NB4 (cell line): ENCODE measurements around the gene MRRF.
A peak's percentile ranks its signal among the peaks of the same experiment; 100 is the strongest.

Experiments
- DNase-seq: peaks from one replicate; pipeline ENCODE4 v3.0.0; 2010; ENCODE audit warnings: low read depth
- H3K4me3 ChIP-seq: one replicate; pipeline ENCODE4 v1.5.1; 2011; ENCODE audit warnings: mild to moderate bottlenecking, low read depth, low read length, moderate library complexity
- MYC ChIP-seq: IDR thresholded peaks from 2 replicates; pipeline ENCODE4 v1.6.1; 2011; ENCODE audit warnings: low read depth, low read length
- POLR2A ChIP-seq: IDR thresholded peaks from 2 replicates; pipeline ENCODE4 v1.6.1; 2011; ENCODE audit warnings: mild to moderate bottlenecking; ENCODE audit not compliant: insufficient read length; ENCODE audit errors: extremely low read depth
- TF ChIP-seq, protein P1 (sequence below): IDR thresholded peaks from 2 replicates; pipeline ENCODE4 v1.6.1; 2011; ENCODE audit warnings: low read depth, low read length
- TF ChIP-seq, protein P2 (sequence below): IDR thresholded peaks from one replicate; pipeline ENCODE4 v1.5.1; 2012; ENCODE audit warnings: low read depth, low read length

Gene MRRF

DNA sequence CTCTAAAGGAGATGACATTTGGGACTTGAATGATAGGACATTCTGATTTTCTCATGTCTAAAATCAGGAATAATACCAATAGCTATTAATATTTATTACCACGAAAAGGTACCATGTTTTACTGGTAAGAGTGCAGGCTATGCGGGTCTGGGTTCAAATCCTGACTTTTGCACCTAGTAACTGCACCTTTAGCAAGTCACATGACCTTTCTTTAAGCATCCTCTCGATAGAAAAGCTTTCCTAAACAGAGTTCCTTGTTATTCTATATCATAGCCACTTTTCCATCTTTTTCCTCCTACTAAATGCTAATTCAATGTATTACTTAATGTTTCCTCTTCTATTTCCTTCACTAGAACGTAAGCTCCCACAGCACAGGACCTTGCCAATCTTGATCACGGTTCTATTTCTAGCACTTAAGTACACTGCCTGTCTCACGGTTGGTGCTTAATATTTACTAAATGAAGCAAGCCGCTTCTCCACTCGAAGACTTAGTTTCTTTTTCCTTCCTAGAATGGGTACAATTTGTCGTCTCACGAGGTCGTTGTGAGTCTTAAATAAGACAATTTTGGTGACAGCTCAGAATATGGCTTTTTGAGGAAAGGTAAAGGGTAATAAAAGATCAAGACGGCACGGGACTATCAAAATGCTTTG is 858 bp upstream of the MRRF start:
- TF ChIP-seq, protein P1, sequence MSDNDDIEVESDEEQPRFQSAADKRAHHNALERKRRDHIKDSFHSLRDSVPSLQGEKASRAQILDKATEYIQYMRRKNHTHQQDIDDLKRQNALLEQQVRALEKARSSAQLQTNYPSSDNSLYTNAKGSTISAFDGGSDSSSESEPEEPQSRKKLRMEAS = no peak
- TF ChIP-seq MYC (no peak), POLR2A (no peak)
- TF ChIP-seq, protein P2, sequence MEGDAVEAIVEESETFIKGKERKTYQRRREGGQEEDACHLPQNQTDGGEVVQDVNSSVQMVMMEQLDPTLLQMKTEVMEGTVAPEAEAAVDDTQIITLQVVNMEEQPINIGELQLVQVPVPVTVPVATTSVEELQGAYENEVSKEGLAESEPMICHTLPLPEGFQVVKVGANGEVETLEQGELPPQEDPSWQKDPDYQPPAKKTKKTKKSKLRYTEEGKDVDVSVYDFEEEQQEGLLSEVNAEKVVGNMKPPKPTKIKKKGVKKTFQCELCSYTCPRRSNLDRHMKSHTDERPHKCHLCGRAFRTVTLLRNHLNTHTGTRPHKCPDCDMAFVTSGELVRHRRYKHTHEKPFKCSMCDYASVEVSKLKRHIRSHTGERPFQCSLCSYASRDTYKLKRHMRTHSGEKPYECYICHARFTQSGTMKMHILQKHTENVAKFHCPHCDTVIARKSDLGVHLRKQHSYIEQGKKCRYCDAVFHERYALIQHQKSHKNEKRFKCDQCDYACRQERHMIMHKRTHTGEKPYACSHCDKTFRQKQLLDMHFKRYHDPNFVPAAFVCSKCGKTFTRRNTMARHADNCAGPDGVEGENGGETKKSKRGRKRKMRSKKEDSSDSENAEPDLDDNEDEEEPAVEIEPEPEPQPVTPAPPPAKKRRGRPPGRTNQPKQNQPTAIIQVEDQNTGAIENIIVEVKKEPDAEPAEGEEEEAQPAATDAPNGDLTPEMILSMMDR = no peak
- DNase-seq = peak; percentile 30
- peak overlapping the region; percentile 97 for H3K4me3 ChIP-seq

DNA sequence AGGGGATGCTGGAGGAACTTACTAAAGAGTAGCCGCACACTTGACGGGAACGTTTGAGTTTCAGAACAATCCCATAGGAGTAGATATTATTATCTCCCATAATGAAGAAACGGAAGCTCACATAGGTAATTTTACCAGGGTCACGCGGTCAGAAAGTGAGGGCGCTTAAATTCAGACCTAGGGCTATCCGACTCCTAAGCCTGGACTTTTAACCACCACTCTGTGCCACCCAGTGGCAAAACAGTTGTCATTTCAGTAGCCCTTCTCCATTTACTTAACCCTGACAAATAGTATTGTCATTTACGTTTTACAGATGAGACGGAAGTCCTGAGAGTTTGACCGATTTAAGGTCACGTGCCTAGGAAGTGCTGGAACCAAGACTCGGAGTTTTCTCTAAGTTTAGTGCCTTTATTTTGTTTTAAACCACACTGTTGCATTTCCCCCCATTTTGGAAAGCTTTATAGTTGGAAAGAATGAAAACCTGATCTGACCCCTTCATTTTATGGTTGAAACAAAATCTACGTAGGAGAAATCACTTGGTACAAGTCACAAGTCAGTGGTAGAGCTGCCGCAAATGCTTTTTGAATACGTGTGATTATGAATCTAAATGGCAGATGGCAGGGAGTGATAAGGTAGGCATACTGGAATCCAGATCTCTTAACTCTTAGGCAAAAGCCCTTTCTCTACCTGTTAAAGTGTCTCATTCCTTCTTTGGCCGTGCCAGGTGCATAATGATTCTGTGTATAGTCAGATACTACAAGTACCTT is 650 bp downstream of the MRRF start:
- TF ChIP-seq, protein P1 = peak; percentile 91
- no peak for TF ChIP-seq POLR2A
- TF ChIP-seq, protein P2 = no peak
- TF ChIP-seq MYC = peak; percentile 31; the same call in 1 of the 2 replicates
- DNase-seq = peak; percentile 81
- peak overlapping the region; percentile 97 for H3K4me3 ChIP-seq

DNA sequence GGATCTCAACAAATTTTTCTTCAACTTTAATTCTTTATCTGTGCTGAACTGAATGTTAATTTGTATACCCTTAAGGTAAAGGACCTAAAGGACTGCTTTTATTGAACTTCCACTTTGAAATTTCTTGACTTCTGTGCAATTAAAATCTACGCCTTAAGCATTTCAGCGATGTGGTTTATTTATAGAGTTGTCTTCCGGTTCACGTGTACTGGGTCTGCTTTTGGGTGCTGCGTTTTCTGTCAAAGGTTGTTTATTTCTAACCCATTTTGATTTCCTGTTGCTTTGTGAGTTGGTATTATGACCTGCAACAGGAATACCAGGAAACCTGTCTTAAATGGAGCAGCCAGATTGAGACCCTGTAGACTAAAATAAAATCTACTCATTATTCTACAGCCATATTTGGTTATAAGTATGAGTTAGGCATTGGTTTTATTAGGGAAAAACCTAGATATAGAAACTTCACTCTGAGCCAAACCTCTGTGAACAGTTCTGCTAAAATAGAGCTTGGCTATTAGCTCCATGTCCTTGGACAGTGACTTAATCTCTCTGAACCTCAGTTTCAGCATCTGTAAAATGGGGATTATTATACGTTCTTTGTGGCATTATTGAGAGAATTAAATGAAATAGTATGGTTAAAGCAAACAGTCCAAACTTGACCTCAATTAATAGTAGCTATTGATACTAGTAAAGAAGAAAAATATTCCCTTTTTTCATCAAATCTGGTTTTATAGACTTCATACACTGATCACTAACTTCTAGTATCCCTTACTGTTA is 3.5 kb downstream of the MRRF start:
- no peak overlapping the region for H3K4me3 ChIP-seq
- TF ChIP-seq POLR2A (no peak), MYC (no peak)
- TF ChIP-seq, protein P2 = no peak
- TF ChIP-seq, protein P1 = no peak

DNA sequence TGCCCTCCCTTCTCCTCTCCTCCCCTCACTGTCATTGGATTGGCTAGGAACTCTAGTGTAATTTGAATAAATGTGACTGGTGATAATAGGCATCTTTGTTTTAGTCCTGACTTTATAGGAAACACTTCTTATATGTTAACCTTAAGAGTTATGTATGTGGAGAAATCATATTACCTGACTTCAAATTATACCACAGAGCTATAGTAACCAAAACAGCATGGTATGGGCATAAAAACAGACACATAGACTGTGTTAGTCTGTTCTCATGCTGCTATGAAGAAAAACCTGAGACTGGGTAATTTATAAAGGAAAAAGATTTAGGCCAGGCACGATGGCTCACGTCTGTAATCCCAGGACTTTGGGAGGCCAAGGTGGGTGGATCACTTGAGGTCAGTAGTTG is 9.4 kb downstream of the MRRF start:
- TF ChIP-seq MYC = no peak
- TF ChIP-seq, protein P2 = no peak
- TF ChIP-seq POLR2A = no peak
- TF ChIP-seq, protein P1 = no peak
- no peak for DNase-seq

More for the DNA sequence above, 3.5 kb downstream of the MRRF start:
- no peak for DNase-seq

DNA sequence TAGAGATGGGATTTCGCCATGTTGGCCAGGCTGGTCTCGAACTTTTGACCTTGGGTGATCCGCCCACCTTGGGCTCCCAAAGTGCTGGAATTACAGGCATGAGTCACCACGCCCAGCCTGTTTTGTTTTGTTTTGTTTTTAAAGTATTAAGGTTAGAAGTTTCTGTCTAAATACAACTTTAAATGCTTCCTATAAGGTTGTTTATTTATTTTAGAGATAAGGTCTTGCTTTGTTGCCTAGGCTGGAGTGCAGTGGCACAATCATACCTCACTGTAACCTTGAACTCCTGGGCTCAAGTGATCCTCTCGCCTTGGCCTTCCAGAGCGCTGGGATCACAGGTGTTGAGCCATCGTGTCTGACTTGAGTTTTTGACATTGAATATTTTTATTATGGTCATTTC is 11.4 kb downstream of the MRRF start:
- no peak overlapping the region for H3K4me3 ChIP-seq
- TF ChIP-seq MYC (no peak), POLR2A (no peak)
- TF ChIP-seq, protein P1 = no peak
- TF ChIP-seq, protein P2 = no peak
- DNase-seq = no peak

More for the DNA sequence above, 9.4 kb downstream of the MRRF start:
- no peak overlapping the region for H3K4me3 ChIP-seq
